Body of pancreas (tissue), 4 donors: ENCODE data around the gene AURKB.

Experiments used
- POLR2A ChIP-seq, 3 donors: fragments of 450-650 bp; IDR thresholded peaks; one replicate each; pipeline ENCODE4 v1.6.1; 2016; ENCODE audit warnings: antibody characterized with exemption in 3 of 3, mild to moderate bottlenecking in 2 of 3
- TF ChIP-seq, protein P1 (sequence below), 7 experiments: fragments of 450-650 bp in 4 of 7; fragments of 200-600 bp in 3 of 7; sonication (generic) in 3 of 7; IDR thresholded peaks; one replicate each; pipeline ENCODE4 v1.5.1; 2016 to 2019; ENCODE audit warnings: antibody characterized with exemption in 7 of 7

DNA sequence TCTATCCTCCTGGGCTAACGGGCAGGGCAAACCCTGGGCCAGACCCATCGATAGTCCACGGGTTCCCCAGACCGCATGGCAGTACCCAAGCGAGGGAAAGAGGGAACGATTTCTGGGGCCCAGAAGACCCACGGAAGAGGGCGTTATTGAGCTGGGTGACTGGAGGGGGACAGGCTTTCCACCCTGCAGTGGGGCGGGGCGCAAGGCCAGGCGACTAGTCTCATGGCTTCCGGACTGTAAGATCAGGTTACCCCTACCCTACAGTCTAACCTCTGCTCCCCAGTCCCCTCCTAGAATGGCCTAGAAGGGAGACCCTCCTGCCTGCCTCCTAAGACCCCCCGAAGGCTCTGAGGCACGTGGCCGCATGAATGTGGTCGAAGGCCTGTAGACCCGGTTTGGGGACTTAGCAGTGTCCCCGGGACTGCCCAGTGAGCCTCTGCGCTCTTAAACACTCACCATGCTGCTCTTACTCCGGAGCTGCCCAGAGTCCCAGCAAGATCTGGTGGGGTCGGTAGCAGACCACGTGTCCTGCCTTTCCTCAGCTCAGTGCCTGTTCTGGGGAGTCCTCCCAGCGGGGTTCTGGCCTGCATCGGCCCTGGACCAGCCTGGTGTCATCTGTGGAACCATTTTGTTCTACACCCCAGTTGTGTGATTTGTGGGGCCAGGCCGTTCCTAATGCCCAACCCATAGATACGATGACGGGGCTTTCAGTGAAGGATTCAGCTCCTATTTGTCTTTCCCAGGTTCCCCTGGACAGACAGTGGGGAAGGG, 13.2 kb upstream of the AURKB start:
- TF ChIP-seq POLR2A (IDR thresholded peaks at IDR 0.05): peak in 1 of 3 donors; percentile 28
- TF ChIP-seq, protein P1, sequence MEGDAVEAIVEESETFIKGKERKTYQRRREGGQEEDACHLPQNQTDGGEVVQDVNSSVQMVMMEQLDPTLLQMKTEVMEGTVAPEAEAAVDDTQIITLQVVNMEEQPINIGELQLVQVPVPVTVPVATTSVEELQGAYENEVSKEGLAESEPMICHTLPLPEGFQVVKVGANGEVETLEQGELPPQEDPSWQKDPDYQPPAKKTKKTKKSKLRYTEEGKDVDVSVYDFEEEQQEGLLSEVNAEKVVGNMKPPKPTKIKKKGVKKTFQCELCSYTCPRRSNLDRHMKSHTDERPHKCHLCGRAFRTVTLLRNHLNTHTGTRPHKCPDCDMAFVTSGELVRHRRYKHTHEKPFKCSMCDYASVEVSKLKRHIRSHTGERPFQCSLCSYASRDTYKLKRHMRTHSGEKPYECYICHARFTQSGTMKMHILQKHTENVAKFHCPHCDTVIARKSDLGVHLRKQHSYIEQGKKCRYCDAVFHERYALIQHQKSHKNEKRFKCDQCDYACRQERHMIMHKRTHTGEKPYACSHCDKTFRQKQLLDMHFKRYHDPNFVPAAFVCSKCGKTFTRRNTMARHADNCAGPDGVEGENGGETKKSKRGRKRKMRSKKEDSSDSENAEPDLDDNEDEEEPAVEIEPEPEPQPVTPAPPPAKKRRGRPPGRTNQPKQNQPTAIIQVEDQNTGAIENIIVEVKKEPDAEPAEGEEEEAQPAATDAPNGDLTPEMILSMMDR (IDR thresholded peaks at IDR 0.05): peak in 4 of 7 experiments; percentile 6 to 31 (median 11)
